CD4-positive, alpha-beta T cell treated with Interleukin-15 for 4 hours (primary cell): Measurements from ENCODE around the gene ADH5.
"Not testable (repeated sequence)": the region's sequence is repeated elsewhere in the genome, so short reads cannot be mapped to it uniquely, and the experiment has no call there.

Experiments used
- DNase-seq: peaks from one replicate; pipeline ENCODE4 v3.0.0-alpha.2; 2020; ENCODE audit warnings: low spot score

The ADH5 gene

DNA sequence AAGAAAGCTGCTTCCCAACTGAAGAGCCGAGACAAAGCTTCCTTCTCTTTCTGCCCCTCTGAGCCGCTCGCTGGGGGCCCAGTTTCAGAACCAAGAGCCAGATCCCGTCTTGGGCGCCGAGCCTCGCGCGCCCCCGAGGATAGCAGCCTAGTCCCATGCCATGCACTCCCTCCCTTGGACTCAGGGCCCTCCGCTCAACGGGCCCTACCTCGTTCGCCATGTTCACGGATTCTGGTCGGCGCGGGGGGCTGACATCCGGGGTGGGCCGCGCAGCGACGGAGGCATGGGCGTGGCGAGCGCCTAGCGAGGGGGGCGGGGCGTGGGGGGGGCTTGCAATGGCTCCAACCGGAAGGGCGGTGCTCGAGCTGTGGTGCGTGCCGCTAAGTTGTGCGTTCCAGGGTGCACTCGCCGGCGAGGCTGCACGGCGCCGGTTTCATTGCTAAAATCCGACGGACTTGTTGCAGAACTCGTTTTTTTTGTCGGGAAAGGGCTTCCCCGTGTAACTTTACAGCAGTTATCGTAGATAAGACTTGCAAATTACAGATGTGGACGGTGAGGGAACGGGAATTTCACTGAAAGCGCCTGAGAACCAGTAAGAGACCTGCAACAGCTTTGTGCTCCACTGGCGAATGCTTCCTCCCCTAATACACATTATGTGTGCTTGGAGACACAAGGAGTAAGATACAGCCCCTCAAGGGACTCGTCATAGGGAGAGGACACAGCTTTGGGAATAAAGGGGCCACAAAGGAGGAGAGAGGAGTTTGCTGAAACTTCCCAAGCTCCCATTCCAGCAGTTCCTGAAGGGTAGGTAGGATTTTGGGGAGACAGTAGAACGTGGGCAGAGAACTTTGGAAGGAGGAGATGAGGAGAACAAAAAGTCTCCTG is at the start of gene ADH5:
ADH5 (minus strand) TSS at position 308 of the 885 bp plus-strand sequence; CDS start at position 220, 88 bp downstream.
- peak; percentile 86 for DNase-seq

DNA sequence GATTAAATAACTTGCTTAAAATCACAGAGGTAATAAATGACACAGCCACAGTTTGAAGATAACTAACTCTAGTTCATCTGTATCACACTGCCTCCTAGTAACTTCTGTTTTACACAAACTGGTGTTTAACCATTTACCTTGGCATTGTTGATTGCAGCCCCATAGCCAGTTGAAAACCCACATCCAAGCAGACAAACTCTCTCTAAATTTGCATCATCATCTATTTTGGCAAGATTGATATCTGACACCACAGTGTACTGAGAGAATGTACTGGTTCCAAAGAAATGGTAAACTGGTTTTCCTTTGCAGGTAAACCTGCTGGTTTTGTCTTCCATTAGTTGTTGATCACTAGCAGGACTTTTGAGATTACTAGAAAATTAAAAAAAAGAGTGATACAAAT is 47.7 kb upstream of the ADH5 start:
- DNase-seq, result no peak

DNA sequence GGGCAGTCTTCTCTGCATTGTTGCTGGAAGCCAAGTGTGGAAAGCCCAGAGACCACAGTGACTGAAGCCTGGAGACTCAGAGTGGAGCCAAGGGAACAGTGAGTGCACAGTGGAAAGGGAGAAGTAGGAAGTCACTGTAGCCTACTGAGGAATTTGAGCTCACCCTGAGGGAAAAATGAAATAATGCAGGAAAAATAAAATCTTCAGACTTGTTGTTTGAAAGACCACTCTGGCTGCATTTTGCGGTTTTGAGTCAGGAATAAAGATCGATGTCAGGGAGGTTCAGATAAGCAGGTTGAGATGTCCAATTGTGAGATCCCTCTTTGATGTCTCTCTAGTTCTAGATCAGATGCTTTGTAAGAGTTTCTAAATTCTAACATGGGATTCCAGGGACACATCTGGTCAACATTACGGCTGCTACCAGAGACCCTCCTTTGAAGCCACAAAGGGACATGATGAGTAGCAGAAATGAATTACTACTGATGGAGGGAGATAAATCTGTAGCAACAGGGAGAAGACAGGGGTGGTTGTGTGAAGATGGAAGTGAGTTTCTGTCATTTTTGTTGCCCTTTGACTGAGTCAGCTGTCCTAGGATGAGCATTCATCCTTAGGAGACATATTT is 47.1 kb upstream of the ADH5 start:
- DNase-seq, result no peak

DNA sequence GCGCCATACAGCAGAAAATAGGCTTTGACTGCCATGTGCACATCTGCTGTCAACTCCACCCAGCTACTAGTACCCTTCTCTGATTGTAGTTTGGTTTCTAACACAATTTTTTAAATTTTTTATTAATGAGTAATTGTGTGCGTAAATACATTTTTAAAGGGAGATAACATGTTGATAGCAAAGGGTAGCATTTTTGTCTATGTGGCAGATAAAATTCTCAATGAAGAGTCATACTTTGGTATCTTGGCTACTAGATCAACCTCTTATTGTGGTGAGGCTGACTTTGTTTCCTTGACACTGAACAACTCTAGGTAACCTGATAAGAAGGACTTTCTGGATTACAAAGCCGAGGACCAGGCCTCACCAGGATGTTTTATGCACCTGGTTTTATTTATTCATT is 46.0 kb upstream of the ADH5 start:
- no peak for DNase-seq

DNA sequence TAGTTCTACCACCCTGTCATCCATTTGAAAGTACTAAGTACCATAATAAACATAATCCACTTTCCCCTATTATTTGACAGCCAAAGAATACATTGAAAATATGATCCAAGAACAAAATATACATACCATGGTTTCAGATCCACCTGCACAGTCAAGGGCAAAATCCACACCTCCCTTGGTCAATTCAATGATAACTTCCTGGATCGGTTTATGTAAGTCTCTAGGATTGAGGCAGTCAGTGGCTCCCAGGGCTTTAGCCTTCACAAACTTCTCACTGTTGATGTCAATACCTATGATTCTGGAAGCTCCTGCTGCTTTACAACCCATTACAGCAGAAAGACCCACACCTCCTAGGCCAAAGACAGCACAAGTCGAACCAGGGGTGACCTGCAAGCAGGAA is 42.8 kb upstream of the ADH5 start:
- no peak for DNase-seq

DNA sequence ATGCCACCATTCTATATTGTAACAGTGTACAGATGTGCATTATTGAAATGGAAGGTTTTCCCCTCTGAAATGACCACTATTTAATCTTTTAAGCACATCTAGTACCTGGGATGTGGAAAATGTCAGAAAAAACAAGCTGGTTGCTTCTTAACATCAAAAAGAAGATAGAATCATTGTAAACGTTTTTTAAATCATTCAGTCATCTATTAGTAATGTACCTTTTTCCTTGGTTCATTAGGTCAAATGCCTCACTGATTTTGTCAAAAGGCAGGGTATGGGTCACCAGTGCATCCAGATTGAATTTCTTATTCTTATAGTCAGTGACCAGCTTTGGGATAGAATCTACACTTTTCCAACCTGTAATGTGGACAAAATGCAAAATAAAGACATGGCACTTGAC is 37.8 kb upstream of the ADH5 start:
- no peak for DNase-seq

DNA sequence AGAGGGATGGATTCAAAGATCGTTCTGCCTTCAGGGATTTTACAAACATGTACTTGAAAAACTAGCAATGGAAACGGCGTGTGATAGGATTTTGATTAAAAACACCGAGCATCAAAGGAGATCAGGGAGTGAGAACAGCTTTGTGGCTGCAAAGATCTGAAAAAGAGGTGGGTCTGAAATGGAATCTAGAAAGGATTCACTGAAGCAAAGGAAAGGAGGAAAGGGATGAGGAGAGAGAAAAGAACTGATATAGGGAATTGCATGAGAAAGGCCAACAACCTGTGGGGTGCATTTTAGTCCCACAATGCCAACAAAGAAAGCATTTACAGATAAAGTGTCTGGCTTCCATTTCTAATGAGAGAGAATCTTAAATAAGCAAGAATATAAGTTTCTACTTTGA is 32.4 kb upstream of the ADH5 start:
- DNase-seq, result no peak

DNA sequence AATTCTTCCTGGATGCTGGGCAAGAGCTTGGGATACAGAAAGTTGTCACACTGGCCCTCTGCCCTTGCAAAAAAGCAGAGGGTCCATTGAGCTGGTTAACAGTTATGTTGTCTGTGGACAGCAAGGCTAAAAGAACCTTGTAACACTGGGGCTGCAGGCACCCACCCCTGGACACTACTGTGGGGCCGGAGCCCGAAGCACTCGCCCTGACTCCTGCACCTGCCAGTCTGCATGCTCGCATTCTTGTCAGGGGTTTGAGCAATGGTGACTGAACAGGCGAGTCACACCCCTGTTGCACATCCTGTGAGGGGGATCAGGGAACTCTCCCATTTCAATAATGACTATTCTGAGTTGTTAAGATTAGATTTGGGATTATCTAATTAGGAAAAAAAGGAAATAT is 31.9 kb upstream of the ADH5 start:
- no peak for DNase-seq

DNA sequence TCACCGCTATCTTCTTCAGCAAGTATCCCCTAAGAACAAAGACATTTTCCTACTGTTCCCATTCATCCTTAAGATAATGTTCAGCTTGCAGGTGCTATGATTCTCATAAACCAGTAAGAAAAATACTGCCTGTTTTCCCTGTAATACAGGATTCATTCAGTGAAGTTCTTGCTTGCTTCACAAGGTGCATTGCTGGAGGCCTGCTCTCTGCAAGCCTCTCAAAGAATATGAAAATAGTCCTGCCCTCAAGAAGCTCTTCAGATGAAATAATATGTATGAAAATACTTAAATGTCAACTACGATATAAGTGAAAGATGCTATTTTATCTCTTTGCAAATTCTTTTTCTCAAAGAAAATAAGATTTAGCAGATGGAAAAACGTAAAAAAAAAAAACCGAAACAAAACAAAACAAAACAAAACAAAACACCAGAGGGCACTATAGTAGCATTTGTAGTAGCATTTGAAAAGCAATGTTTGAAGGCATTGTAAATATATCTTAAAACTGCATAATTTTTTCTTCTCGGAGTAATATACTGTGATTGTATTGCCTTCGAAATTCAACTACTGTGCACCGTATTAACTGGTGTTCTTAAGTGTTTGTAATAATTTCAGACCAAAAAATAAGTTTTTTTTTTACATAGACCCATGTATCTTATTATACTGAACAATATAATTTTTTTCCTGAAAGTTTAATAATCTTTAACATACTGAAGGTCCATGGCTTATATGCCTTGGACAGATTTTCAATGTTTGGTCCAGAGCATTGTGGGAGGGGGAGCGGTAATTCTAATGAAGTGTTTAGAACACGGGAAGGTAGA is 29.5 kb upstream of the ADH5 start:
- DNase-seq, result no peak

DNA sequence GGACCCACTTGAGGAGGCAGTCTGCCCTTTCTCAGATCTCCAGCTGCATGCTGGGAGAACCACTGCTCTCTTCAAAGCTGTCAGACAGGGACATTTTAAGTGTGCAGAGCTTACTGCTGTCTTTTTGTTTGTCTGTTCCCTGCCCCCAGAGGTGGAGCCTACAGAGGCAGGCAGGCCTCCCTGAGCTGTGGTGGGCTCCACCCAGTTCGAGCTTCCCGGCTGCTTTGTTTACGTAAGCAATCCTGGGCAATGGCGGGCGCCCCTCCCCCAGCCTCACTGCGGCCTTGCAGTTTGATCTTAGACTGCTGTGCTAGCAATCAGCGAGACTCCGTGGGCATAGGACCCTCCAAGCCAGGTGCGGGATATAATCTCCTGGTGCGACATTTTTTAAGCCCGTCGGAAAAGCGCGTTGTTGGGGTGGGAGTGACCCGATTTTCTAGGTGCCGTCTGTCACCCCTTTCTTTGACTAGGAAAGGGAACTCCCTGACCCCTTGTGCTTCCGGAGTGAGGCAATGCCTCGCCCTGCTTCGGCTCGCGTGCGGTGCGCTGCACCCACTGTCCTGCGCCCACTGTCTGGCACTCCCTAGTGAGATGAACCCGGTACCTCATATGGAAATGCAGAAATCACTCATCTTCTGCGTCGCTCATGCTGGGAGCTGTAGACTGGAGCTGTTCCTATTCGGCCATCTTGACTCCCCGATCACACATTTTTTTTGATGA is 28.7 kb upstream of the ADH5 start:
- DNase-seq, result not testable (repeated sequence)

DNA sequence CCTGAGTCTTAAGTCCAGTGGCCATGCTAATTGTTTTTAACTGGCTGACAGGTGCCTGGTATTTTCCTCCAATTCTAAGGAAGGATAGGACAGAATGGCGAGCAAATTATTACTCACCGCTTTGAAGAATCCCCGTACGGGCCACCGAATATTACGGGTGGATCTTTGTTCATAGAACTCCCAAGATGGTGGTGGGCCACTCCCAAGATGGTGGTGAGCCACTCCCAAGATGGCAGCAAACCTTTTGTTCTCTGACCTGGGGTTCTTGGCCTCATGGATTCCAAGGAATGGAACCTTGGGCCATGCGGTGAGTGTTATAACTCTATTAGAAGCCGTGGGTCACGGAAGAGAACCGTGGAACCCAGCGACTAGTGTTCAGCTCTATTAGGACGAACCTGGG is 20.7 kb upstream of the ADH5 start:
- DNase-seq, result not testable (repeated sequence)

DNA sequence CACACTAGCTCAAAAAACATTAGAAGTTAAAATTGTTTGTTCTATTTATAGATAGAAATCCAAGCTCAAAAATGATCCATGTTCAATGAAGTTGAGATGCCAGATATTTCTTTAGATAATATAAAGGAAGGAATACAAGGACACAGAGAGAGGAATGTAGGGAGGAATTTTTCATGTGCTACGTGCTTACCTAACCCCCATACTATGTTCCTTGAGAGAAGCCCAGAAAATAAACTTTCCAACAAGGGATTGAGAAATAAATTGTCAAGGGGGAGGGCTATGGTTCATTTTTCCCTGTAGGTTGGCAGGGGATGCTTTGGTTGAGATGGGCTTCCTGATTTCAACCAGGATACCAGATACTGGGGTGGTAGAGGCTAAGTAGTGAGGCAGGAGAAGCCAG is 15.6 kb upstream of the ADH5 start:
- DNase-seq, result no peak

DNA sequence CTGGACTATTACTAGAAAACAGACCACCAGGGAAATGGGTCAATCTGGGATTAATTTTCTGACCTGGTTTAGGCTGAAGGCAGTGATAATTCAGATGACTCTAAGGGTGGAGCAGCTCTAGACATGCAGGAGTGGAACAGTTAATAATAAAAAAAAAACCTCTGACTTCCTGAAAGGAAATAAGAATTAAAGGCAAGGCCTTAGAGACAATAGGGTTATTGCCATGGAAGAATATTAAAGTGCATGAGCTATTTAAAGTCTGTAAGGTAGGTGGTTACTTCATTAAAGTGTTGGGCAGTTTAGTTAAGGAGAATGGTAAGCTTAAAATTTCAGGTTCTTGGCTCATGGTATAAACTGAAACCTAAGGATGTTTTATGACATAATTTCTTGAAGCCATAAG is 14.6 kb upstream of the ADH5 start:
- DNase-seq, result no peak

DNA sequence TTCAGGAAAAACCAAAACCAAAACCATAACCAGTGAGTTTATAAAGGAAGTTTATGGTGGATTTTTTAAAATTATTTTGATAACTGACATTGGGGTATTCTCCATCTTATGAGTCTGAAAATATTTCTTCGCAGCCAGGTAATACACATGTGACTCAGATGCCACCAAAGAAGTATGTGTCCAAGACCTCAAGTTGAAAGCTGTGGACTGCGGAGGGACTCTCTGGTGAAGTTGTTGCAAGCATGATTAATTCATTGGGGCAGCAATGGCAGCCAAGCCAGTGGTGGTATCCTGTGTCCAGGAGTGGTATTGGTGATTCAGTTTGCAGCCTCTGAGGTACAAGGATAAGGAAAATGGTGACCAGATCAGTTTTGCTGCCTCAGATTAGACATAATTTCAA is 14.0 kb upstream of the ADH5 start:
- no peak for DNase-seq

DNA sequence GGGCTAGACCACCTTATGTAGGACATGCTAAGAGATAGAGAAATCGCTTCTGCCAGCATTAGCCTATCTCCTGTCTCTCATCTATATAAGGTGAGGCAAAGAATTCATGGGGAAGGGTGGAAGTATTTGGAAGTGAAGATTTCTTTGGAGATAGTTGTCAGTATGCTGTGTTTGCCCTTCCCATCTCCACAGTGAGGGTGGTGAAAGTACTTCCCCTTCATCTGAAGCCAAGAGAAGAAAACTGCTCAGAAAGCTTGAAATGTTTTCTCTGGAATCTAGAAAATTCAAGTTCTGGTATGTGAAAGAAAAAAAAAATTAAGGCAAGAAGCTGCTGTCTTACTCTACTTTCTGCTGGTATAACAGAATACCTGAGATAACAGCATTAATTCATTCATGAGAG is 12.3 kb upstream of the ADH5 start:
- no peak for DNase-seq

DNA sequence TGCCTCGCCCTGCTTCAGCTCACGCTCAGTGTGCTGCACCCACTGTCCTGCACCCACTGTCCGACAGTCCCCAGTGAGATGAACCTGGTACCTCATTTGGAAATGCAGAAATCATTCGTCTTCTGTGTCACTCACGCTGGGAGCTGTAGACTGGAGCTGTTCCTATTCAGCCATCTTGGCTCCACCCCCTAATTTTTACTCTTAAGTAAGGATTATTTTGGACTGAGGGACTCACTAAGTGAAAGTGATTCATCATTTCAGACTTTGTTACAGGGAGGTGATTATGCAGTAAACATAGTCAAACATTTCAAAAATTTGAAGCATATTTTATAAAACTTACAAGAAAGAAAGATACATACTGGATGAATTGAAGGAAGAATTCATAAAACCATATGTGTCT is 11.2 kb upstream of the ADH5 start:
- not testable (repeated sequence) for DNase-seq

DNA sequence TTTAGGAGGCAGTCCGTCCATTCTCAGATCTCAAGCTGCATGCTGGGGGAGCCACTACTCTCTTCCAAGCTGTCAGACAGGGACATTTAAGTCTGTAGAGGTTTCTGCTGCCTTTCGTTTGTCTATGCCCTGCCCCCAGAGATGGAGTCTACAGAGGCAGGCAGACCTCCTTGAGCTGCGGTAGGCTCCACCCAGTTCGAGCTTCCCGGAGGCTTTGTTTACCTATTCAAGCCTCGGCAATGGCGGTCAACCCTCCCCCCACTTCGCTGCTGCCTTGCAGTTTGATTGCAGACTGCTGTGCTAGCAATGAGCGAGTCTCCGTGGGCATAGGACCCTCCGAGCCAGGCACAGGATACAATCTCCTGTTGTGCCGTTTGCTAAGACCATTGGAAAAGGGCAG is 10.7 kb upstream of the ADH5 start:
- DNase-seq, result no peak

DNA sequence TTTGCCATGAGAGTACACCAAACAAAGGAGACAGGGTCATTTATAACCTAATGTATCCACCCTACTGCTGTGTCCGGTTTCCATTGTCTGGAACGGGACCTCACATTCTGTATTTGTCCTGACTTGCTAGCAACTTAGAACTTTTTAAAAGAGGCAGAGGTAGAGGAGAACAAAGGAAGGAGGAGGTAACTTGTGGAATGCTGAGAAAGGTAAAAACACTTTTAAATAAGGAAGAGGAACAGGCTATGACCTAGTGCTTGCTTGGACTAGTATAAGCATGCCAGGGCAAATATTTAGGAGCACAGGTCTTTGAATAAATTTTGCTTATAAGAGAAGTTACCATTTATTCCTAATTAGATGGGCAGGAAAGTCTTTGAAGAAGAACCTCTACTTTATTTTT is 3.3 kb upstream of the ADH5 start:
- not testable (repeated sequence) for DNase-seq

DNA sequence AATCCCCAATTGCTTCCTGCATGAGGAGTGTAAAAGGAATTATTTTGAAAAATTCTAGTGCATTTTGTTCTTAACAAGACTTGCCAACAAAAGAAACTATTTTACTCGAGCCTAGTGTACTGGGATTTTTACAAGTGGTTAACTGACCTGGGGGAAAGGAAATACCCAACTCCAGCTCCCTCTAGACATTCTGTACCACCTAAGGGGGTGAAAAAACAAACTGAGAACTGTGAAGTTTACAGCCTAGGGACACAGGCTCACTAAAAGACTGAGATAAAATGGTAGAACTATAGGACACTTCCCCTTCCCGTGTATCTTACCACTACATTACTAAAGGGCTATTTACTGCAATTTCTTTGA is 2.6 kb upstream of the ADH5 start:
- DNase-seq, result no peak

DNA sequence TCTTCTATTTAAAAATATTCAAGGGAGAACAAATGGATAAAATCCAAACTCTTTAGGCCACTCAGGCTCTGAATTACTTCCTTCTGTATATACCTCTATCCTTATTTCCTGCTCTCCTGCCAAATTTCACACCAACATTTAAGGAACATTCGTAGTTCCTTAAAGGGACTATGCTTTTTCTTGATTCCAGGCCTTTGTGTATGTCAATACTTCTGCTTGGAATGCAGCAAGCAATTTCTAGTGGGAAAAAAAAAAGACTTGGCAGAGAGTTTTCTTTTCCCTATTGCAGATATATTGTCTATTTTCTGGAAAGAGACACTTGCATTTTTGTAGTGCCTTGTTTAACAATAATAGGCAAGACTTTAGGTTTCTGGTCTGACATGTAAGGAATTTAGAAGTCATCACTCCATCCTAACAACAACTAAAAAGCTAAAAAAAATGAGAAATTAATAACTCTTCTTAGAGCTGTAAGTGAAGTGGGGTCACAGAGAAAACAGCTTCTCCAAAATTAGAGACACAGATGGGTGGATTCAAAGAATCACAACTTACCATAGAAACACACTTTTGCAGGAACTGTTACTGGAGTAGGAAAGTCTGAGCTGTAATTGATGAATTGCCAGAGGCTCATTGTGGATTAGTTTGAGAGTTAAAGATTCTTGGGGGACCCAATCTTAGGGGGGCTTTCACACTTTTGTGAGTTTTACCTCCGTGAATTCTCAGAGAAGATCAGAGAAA is 2.1 kb upstream of the ADH5 start:
- no peak for DNase-seq

DNA sequence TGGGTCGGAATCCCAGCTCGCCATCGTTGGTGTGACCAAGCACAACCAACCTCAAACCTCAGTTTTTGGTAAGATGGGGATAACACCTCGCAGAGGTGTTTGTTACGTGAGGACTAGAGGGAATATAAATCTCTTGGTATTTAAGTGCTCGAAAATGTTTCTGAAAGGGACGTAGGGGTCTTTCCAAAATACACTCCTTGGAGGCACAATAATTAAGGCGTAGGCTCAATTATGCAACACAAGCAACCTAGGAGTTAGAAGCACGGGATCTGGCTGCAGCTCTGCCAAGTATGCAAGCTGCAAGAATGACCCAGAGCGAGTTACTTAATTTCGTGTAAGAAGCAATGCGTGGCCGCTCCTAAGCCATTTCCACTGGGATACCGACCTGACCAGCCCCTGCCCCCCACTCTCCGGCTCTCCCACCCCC is 552 bp downstream of the ADH5 start:
- DNase-seq, result peak; percentile 20

DNA sequence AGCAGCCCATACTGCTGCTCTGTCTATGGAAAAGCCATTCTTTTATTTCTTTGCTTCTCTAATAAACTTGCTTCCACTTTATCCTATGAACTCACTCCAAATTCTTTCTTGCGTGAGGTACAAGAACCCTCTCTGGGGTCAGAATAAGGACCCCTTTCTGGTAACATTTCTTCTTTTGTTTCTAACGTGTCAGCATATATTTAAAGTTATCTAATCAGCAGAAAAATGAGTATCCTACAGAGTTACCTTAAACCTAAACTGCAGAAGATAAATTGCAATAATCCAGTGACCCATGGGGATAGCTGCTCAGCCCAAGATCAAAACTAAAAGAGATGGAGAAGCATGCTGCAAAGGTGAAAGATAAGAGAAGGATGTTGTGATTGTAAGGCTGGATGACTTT is 4.0 kb downstream of the ADH5 start:
- no peak for DNase-seq
